DOHH2 (cell line): Measurements from ENCODE around the gene NXPH4.

Source experiments
- EZH2phosphoT487 ChIP-seq: fragments of 200-600 bp; sonication (generic); IDR thresholded peaks from 2 replicates; pipeline ENCODE4 v1.6.1; 2017; ENCODE audit warnings: borderline replicate concordance, mild to moderate bottlenecking, antibody characterized with exemption, low read length, moderate library complexity, mixed read lengths
- TF ChIP-seq, protein P1 (sequence below): fragments of 200-600 bp; sonication (generic); IDR thresholded peaks from one replicate; pipeline ENCODE4 v1.5.1; 2014; ENCODE audit warnings: antibody characterized with exemption, mild to moderate bottlenecking, low read depth, low read length; ENCODE audit not compliant: poor library complexity, severe bottlenecking

DNA sequence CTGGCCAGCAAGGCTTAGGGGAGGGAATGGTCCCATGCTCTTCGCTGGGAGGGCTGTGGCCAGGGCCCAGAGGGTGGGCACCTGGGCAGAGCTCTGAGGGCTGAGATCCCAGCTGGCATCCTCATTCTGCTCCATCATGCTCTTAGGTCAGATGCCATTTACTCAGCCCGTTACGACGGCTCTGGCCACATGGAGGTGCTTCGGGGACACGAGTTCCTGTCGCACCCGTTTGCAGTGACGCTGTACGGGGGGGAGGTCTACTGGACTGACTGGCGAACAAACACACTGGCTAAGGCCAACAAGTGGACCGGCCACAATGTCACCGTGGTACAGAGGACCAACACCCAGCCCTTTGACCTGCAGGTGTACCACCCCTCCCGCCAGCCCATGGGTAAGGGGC is 38.4 kb upstream of the NXPH4 start:
- TF ChIP-seq, protein P1, sequence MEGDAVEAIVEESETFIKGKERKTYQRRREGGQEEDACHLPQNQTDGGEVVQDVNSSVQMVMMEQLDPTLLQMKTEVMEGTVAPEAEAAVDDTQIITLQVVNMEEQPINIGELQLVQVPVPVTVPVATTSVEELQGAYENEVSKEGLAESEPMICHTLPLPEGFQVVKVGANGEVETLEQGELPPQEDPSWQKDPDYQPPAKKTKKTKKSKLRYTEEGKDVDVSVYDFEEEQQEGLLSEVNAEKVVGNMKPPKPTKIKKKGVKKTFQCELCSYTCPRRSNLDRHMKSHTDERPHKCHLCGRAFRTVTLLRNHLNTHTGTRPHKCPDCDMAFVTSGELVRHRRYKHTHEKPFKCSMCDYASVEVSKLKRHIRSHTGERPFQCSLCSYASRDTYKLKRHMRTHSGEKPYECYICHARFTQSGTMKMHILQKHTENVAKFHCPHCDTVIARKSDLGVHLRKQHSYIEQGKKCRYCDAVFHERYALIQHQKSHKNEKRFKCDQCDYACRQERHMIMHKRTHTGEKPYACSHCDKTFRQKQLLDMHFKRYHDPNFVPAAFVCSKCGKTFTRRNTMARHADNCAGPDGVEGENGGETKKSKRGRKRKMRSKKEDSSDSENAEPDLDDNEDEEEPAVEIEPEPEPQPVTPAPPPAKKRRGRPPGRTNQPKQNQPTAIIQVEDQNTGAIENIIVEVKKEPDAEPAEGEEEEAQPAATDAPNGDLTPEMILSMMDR, result no peak
- TF ChIP-seq EZH2phosphoT487, result no peak
